Thoracic aorta (tissue), 2 donors: ENCODE measurements around the gene CDC25C. TPM values are rescaled to one million over a fixed set of nuclear protein-coding genes. Genes with fewer than 3 reads are reported as not detected.

Source experiments
- ATAC-seq: fragments of 150-250 bp; one replicate; pipeline ENCODE4 v1.8.0; 2017; ENCODE audit warnings: low read depth; ENCODE audit not compliant: insufficient number of reproducible peaks, low FRiP score
- DNase-seq: peaks from one replicate; pipeline ENCODE4 v3.0.0-alpha.2; 2020; ENCODE audit warnings: low spot score
- H3K27ac ChIP-seq, 2 donors: fragments of 200-600 bp; sonication (generic); 1 replicate in 1 of 2; 2 replicates in 1 of 2; pipeline ENCODE4 v1.5.1; 2016; ENCODE audit warnings: mild to moderate bottlenecking in 2 of 2, moderate library complexity in 2 of 2
- H3K27me3 ChIP-seq: fragments of 200-600 bp; sonication (generic); replicated peaks from 2 replicates; pipeline ENCODE4 v1.6.0; 2016; ENCODE audit warnings: mild to moderate bottlenecking; ENCODE audit not compliant: insufficient read depth
- H3K36me3 ChIP-seq: fragments of 200-600 bp; sonication (generic); one replicate; pipeline ENCODE4 v1.5.1; 2016
- H3K4me1 ChIP-seq, 2 donors: fragments of 200-600 bp; sonication (generic); 1 replicate in 1 of 2; 2 replicates in 1 of 2; pipeline versions ENCODE4 v1.5.1 to v1.6.0; 2016; ENCODE audit warnings: low read depth in 2 of 2, mild to moderate bottlenecking in 1 of 2; ENCODE audit not compliant: control insufficient read depth in 1 of 2
- H3K4me3 ChIP-seq: fragments of 200-600 bp; sonication (generic); 2 replicates; pipeline ENCODE4 v1.5.1; 2016; ENCODE audit warnings: mild to moderate bottlenecking
- H3K9me3 ChIP-seq: fragments of 200-600 bp; sonication (generic); 2 replicates; pipeline ENCODE4 v1.5.1; 2016
- total RNA-seq, 2 donors: library from RNA; depleted of rRNA; stranded (reverse); fragments of >200 nt; gene quantifications; one replicate each; pipeline versions ENCODE4 v1.1.0 to v1.2.3, GENCODE V29; 2016
- TF ChIP-seq, protein P1 (sequence below): fragments of 200-600 bp; sonication (generic); IDR thresholded peaks from one replicate; pipeline ENCODE4 v1.5.1; 2019; ENCODE audit warnings: antibody characterized with exemption

Gene CDC25C
- total RNA-seq, 2 donors from 2014 or later = not detected

DNA sequence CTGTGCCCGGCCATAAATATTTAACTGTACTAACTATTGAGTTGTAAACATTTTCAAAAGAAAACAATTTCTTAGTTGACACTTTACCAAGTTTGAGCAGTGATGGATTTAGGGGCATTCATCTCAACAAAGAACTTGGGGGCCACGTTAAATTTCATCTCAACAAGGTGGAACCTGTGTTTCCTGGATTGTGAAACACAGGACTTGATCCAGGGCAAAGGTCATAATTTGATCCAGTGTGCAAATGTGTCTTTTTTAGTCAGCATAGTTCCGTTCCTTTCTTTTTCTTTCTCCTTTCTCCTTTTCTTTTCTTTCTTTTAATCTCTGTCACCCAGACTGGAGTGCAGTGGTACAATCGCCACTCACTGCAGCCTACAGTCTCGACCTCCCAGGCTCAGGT lies 60.3 kb downstream of the CDC25C start:
- Histone ChIP-seq H3K4me1 (peaks cover 5 to 11% of the 10 kb centered on the region in 2 donors), H3K9me3 (no peaks in the 10 kb centered on the region), H3K36me3 (no peaks in the 10 kb centered on the region), H3K4me3 (no peak overlapping the region), H3K27ac (no peak overlapping the region), H3K27me3 (peaks cover 4% of the 10 kb centered on the region)
- ATAC-seq (no peak), DNase-seq (no peak)
- TF ChIP-seq, protein P1, sequence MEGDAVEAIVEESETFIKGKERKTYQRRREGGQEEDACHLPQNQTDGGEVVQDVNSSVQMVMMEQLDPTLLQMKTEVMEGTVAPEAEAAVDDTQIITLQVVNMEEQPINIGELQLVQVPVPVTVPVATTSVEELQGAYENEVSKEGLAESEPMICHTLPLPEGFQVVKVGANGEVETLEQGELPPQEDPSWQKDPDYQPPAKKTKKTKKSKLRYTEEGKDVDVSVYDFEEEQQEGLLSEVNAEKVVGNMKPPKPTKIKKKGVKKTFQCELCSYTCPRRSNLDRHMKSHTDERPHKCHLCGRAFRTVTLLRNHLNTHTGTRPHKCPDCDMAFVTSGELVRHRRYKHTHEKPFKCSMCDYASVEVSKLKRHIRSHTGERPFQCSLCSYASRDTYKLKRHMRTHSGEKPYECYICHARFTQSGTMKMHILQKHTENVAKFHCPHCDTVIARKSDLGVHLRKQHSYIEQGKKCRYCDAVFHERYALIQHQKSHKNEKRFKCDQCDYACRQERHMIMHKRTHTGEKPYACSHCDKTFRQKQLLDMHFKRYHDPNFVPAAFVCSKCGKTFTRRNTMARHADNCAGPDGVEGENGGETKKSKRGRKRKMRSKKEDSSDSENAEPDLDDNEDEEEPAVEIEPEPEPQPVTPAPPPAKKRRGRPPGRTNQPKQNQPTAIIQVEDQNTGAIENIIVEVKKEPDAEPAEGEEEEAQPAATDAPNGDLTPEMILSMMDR = no peak

DNA sequence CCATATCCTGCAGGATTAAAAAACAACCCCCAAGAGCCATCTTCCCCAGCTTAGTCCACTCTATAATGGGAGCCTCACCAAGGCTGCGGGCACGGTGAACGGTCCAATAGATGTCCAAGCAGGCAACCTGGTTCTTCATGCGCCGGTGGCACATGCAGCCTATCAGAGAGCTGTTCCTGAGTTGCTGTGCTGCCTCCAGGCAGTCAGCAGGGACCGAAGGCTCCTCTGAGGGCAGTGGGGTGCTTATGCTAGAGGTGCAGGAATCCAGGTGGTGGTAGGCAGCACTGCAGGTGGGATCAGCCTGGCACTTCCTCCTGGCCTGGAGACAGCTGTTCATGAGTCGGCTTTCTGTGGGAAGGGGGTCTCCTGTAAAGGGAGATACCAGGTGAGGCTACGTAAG lies 67.4 kb downstream of the CDC25C start:
- no peak overlapping the region for H3K27ac ChIP-seq
- H3K4me3 ChIP-seq = no peak overlapping the region
- TF ChIP-seq, protein P1 = no peak
- ATAC-seq = no peak
- H3K9me3 ChIP-seq = no peaks in the 10 kb centered on the region
- DNase-seq = no peak
- H3K36me3 ChIP-seq = no peaks in the 10 kb centered on the region
- H3K27me3 ChIP-seq = no peaks in the 10 kb centered on the region
- no peaks in the 10 kb centered on the region for H3K4me1 ChIP-seq

DNA sequence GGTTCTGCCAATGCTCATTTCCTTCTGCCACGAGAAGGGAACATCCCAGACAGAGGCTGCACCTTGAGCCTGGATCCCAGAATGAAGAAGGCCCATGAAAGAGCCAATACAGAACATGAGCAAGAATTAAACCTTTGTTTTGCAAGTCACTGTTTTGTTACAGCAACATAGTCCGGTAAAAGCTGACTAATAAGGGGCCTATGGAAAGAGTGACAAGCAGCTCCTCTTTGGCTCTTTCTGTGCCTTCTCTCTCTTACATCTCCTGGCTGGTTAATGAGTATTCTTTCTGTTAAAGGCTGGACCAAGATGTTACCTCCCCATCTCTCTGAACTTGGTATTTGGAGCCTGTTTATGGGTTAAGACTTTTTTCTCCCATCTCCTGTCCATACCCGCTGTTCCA lies 68.0 kb downstream of the CDC25C start:
- H3K36me3 ChIP-seq = no peaks in the 10 kb centered on the region
- no peak overlapping the region for H3K27ac ChIP-seq
- TF ChIP-seq, protein P1 = no peak
- ATAC-seq (no peak), DNase-seq (no peak)
- H3K4me1 ChIP-seq = no peaks in the 10 kb centered on the region
- no peak overlapping the region for H3K4me3 ChIP-seq
- H3K27me3 ChIP-seq = no peaks in the 10 kb centered on the region
- H3K9me3 ChIP-seq = no peaks in the 10 kb centered on the region

DNA sequence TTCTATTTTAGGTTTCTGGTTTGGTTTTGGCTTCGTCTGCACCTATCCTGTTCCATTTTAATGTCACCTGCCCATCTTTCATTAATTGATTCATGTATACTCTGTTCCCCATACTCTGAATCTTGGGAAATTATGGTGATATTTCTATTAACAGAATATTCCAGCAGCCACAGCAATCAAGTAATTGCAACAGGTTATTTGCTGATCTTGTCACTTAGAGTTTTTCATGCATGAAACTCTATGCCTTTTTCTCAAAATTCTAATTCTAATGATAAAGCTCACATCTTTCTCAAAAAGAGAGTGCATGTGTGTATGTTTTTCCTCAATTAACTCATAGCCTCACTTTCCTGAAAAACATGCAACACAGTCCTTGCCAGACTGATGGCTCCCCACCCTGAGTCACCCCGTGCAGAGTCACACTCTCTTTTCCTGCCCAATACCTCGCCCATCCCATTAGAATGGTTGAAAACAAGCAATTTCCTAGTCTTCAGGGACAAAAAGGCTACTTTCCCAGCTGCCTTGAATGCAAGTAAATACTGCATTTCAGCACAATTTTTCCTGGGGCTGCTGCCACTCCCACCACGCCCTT lies 72.8 kb downstream of the CDC25C start:
- Histone ChIP-seq H3K36me3 (no peaks in the 10 kb centered on the region), H3K9me3 (no peaks in the 10 kb centered on the region), H3K27me3 (no peaks in the 10 kb centered on the region), H3K27ac (no peak overlapping the region), H3K4me3 (no peak overlapping the region), H3K4me1 (no peaks in the 10 kb centered on the region)
- TF ChIP-seq, protein P1 = no peak
- ATAC-seq = no peak
- DNase-seq = no peak

DNA sequence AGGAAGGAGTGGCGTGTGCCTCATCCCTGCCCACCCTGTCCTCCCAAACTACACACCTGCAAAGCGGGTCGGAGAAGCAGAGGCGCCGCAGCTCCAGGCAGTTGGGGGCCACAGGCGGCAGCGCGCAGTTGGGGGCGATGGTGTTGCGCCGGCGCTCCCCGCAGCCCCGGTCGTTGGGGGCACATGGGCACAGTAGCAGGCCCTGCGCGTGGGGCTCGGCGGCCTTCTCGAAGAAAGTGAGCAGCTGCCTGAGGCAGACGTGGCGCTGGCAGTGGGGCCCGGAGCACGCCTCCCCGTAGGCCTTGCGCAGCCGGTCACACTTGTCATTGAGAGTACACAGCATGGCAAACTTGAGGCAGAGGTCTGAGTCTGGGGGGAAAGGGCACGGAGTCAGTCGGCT lies 74.0 kb downstream of the CDC25C start:
- TF ChIP-seq, protein P1 = no peak
- Histone ChIP-seq H3K4me3 (no peak overlapping the region), H3K27me3 (no peaks in the 10 kb centered on the region), H3K36me3 (no peaks in the 10 kb centered on the region), H3K4me1 (no peaks in the 10 kb centered on the region), H3K27ac (no peak overlapping the region), H3K9me3 (no peaks in the 10 kb centered on the region)
- ATAC-seq = no peak
- no peak for DNase-seq
